SK-MEL-5 (cell line): ENCODE measurements around the gene EEF2KMT. TPM values are rescaled to one million over a fixed set of nuclear protein-coding genes. Genes with fewer than 3 reads are reported as not detected.

Experiments
- total RNA-seq: library from RNA; depleted of rRNA; stranded (reverse); fragments of >200 nt; shearing (Covaris generic); gene quantifications from 2 replicates; pipeline ENCODE4 v1.2.3, GENCODE V29; 2014; rRNA removed

Gene EEF2KMT
- total RNA-seq, 1 experiment from 2014 or later: 24.1 TPM

Other genes starting within 250 kb of the EEF2KMT start
- gene PPL, start 160.6 kb downstream of the EEF2KMT start, total RNA-seq: 0.03 and 0.11 TPM in 2 replicates
- 0.21 and 0.24 TPM in 2 replicates for gene SEC14L5, start 139.5 kb downstream of the EEF2KMT start, total RNA-seq
- 30.6 and 37.9 TPM in 2 replicates for gene NAGPA, start 63.9 kb downstream of the EEF2KMT start, total RNA-seq
- 0.13 and 0.64 TPM in 2 replicates for gene C16orf89, start 31.8 kb downstream of the EEF2KMT start, total RNA-seq
- gene ALG1, start 26.0 kb downstream of the EEF2KMT start, total RNA-seq: 33.0 and 37.4 TPM in 2 replicates